Panc1 (cell line): ENCODE data around the gene OLIG1.

Source experiments
- POLR2AphosphoS5 ChIP-seq: IDR thresholded peaks from 2 replicates; pipeline ENCODE4 v1.6.1; 2012; ENCODE audit warnings: mild to moderate bottlenecking, low read depth, low read length, moderate library complexity
- SIN3A ChIP-seq: IDR thresholded peaks from 2 replicates; pipeline ENCODE4 v1.6.1; 2012; ENCODE audit warnings: low read depth, mild to moderate bottlenecking, low read length, moderate library complexity, borderline replicate concordance; ENCODE audit not compliant: insufficient read depth
- TF ChIP-seq, protein P1 (sequence below): fragments of 450-650 bp; IDR thresholded peaks from 2 replicates; pipeline ENCODE4 v1.5.1; 2017; ENCODE audit warnings: mild to moderate bottlenecking

DNA sequence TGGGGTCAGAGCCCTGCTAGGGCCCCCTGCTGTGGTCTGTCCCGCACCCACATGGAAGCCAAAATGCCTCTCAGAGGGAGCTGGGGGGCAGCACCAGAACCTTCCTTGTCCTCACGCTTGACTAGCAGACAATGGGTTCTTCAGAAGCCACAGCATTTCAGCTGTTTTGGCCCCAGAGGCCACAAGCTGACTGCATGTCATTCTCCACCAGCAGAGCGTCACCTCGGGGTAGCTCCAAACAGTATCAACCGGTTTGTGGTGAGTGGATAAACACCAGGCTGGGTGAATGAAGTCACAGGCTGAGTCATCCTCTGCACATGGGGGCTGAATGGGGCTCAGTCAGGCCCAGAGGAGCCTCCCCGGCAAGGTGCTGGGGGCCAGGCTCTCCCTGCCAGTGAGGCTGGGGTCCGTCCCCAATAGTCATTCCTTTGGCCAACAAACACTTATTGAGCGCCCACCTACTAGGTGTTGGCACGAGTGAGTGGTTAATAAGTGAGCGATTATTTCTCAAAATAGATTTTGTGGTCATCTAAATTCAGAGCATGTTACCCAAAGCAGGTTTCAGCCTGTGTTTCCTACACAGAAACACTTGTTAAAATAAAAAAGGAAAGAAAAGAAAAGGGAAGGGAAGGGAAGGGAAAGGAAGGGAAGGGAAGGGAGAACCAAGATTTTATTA is 9.1 kb downstream of the OLIG1 start:
- TF ChIP-seq, protein P1, sequence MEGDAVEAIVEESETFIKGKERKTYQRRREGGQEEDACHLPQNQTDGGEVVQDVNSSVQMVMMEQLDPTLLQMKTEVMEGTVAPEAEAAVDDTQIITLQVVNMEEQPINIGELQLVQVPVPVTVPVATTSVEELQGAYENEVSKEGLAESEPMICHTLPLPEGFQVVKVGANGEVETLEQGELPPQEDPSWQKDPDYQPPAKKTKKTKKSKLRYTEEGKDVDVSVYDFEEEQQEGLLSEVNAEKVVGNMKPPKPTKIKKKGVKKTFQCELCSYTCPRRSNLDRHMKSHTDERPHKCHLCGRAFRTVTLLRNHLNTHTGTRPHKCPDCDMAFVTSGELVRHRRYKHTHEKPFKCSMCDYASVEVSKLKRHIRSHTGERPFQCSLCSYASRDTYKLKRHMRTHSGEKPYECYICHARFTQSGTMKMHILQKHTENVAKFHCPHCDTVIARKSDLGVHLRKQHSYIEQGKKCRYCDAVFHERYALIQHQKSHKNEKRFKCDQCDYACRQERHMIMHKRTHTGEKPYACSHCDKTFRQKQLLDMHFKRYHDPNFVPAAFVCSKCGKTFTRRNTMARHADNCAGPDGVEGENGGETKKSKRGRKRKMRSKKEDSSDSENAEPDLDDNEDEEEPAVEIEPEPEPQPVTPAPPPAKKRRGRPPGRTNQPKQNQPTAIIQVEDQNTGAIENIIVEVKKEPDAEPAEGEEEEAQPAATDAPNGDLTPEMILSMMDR: no peak
- no peak for TF ChIP-seq POLR2AphosphoS5
- no peak for TF ChIP-seq SIN3A
